DMS114 treated with DMSO at 0.1 percent for 48 hours (cell line): ENCODE measurements around the gene TOR3A.
A peak's percentile ranks its signal among the peaks of the same experiment; 100 is the strongest.

Experiments
- DNase-seq: peaks from one replicate; lab custom pipeline; 2025; ENCODE audit not compliant: unreplicated experiment; lab: John Stamatoyannopoulos, UW

TOR3A gene

GRCh38 chr1:179061360-179062282 lies 20.2 kb upstream of the TOR3A start:
- no peak for DNase-seq

- no peak for DNase-seq
Measured at GRCh38 chr1:179066471-179066870, 15.4 kb upstream of the TOR3A start.

GRCh38 chr1:179077396-179077795 lies 4.5 kb upstream of the TOR3A start:
- no peak for DNase-seq

- DNase-seq, result peak; percentile 81
Measured at GRCh38 chr1:179079113-179079761, 2.6 kb upstream of the TOR3A start.

GRCh38 chr1:179080866-179081686 lies 794 bp upstream of the TOR3A start:
- no peak for DNase-seq

- no peak for DNase-seq
Measured at GRCh38 chr1:179082333-179082998, 596 bp downstream of the TOR3A start.

GRCh38 chr1:179082999-179083335 lies 1.1 kb downstream of the TOR3A start:
- no peak for DNase-seq

- DNase-seq, result no peak
Measured at GRCh38 chr1:179083533-179083932, 1.7 kb downstream of the TOR3A start.

- no peak for DNase-seq
Measured at GRCh38 chr1:179087665-179088064, 5.8 kb downstream of the TOR3A start.

- no peak for DNase-seq
Measured at GRCh38 chr1:179089827-179090482, 8.1 kb downstream of the TOR3A start.

- DNase-seq, result no peak
Measured at GRCh38 chr1:179090522-179090921, 8.7 kb downstream of the TOR3A start.

GRCh38 chr1:179090923-179091322 lies 9.1 kb downstream of the TOR3A start:
- DNase-seq, result no peak

- DNase-seq, result no peak
Measured at GRCh38 chr1:179091691-179092165, 9.9 kb downstream of the TOR3A start.

GRCh38 chr1:179092896-179093461 lies 11.1 kb downstream of the TOR3A start:
- no peak for DNase-seq

GRCh38 chr1:179094818-179095217 lies 12.9 kb downstream of the TOR3A start:
- DNase-seq, result no peak

GRCh38 chr1:179095377-179095776 lies 13.5 kb downstream of the TOR3A start:
- no peak for DNase-seq

GRCh38 chr1:179095924-179096323 lies 14.1 kb downstream of the TOR3A start:
- DNase-seq, result no peak

GRCh38 chr1:179099891-179100290 lies 18.0 kb downstream of the TOR3A start:
- DNase-seq, result no peak

- DNase-seq, result no peak
Measured at GRCh38 chr1:179101566-179101965, 19.7 kb downstream of the TOR3A start.

GRCh38 chr1:179103999-179104398 lies 22.1 kb downstream of the TOR3A start:
- no peak for DNase-seq
